IMR-90 (cell line): ENCODE data around the gene RIMOC1. TPM values are rescaled to one million over a fixed set of nuclear protein-coding genes. Genes with fewer than 3 reads are reported as not detected.

Experiments
- ATAC-seq: fragments of 200-7000 bp; cut with Tn5 transposase; 2 replicates; pipeline ENCODE4 v1.9.1; 2020; ENCODE audit warnings: low read depth, mild to moderate bottlenecking, moderate library complexity
- BruUV-seq: library from RNA; stranded (reverse); fragments of 400-500 nt; replicated peaks from 2 replicates; lab custom pipeline; 2021; lab: Mats Ljungman, UMichigan
- CTCF ChIA-PET: fragments of 300-600 bp; formaldehyde crosslinking; extraction: SDS; loops from one replicate; lab custom pipeline; 2021; ENCODE audit warnings: antibody characterized with exemption; lab: Yijun Ruan, JAX
- POLR2A ChIA-PET: fragments of 300-600 bp; sonication (Branson Sonifier 250); formaldehyde crosslinking; loops from one replicate; lab custom pipeline; 2022; ENCODE audit warnings: antibody characterized with exemption; ENCODE audit not compliant: unreplicated experiment; lab: Charles Lee
- DNase-seq: peaks from one replicate; pipeline ENCODE4 v3.0.0; 2013
- H2AFZ ChIP-seq: replicated peaks from 2 replicates; pipeline ENCODE3; 2013; ENCODE audit warnings: low read length, mild to moderate bottlenecking; ENCODE audit not compliant: poor library complexity
- H2AK5ac ChIP-seq: 2 replicates; pipeline ENCODE4 v1.6.1; 2013; ENCODE audit warnings: low read depth, low read length, inconsistent platforms
- H2AK9ac ChIP-seq: replicated peaks from 2 replicates; pipeline ENCODE3; 2013; ENCODE audit warnings: mild to moderate bottlenecking, low read depth, low read length, moderate library complexity; ENCODE audit not compliant: poor library complexity
- H2BK120ac ChIP-seq: 2 replicates; pipeline ENCODE4 v1.6.1; 2013; ENCODE audit warnings: low read depth, low read length, inconsistent platforms
- H2BK15ac ChIP-seq: 3 replicates; pipeline ENCODE4 v1.6.1; 2013; ENCODE audit warnings: low read depth, low read length, inconsistent platforms
- H2BK20ac ChIP-seq: 2 replicates; pipeline ENCODE4 v1.6.1; 2013; ENCODE audit warnings: low read depth, mild to moderate bottlenecking, inconsistent platforms, low read length, moderate library complexity
- H2BK5ac ChIP-seq: 2 replicates; pipeline ENCODE4 v1.6.1; 2013; ENCODE audit warnings: mild to moderate bottlenecking, low read depth, low read length, inconsistent platforms; ENCODE audit not compliant: poor library complexity, severe bottlenecking
- H3K14ac ChIP-seq: replicated peaks from 2 replicates; pipeline ENCODE4 v1.6.1; 2013; ENCODE audit warnings: low read depth, low read length, inconsistent platforms
- H3K18ac ChIP-seq: 2 replicates; pipeline ENCODE4 v1.6.1; 2013; ENCODE audit warnings: low read depth, low read length, control low read depth
- H3K23ac ChIP-seq: 2 replicates; pipeline ENCODE4 v1.6.1; 2013; ENCODE audit warnings: low read depth, low read length, inconsistent platforms
- H3K27ac ChIP-seq: 2 replicates; pipeline ENCODE4 v1.5.1; 2013; ENCODE audit warnings: mild to moderate bottlenecking, control low read depth, low read length; ENCODE audit not compliant: insufficient read depth
- H3K27me3 ChIP-seq: 2 replicates; pipeline ENCODE4 v1.6.1; 2013; ENCODE audit warnings: low read length; ENCODE audit not compliant: control insufficient read depth, insufficient read depth
- H3K36me3 ChIP-seq: 2 replicates; pipeline ENCODE4 v1.6.1; 2013; ENCODE audit warnings: low read length, mixed read lengths; ENCODE audit not compliant: control insufficient read depth, insufficient read depth
- H3K4ac ChIP-seq: 2 replicates; pipeline ENCODE4 v1.6.1; 2013; ENCODE audit warnings: low read depth, low read length, inconsistent platforms
- H3K4me1 ChIP-seq: 2 replicates; pipeline ENCODE4 v1.6.1; 2013; ENCODE audit warnings: low read length, mixed read lengths; ENCODE audit not compliant: control insufficient read depth, insufficient read depth
- H3K4me2 ChIP-seq: 2 replicates; pipeline ENCODE4 v1.6.1; 2013; ENCODE audit warnings: low read depth, mild to moderate bottlenecking, control low read depth, low read length, moderate library complexity
- H3K4me3 ChIP-seq: 2 replicates; pipeline ENCODE4 v1.5.1; 2013; ENCODE audit warnings: low read depth, mild to moderate bottlenecking, control low read depth, low read length, moderate library complexity; ENCODE audit not compliant: insufficient read depth
- H3K56ac ChIP-seq: 2 replicates; pipeline ENCODE4 v1.6.1; 2013; ENCODE audit warnings: low read length, inconsistent platforms; ENCODE audit not compliant: insufficient read depth; ENCODE audit errors: extremely low read depth
- H3K79me1 ChIP-seq, 2 experiments: 2 replicates each; pipeline ENCODE4 v1.6.1; 2013; ENCODE audit warnings: low read length in 2 of 2, inconsistent platforms in 1 of 2, low read depth in 1 of 2
- H3K9ac ChIP-seq: 2 replicates; pipeline ENCODE4 v1.6.1; 2013; ENCODE audit warnings: low read depth, low read length, control low read depth
- H3K9me1 ChIP-seq: 2 replicates; pipeline ENCODE4 v1.6.1; 2013; ENCODE audit warnings: low read length, inconsistent platforms; ENCODE audit not compliant: insufficient read depth
- H3K9me3 ChIP-seq: 2 replicates; pipeline ENCODE4 v1.6.1; 2013; ENCODE audit warnings: low read length; ENCODE audit not compliant: control insufficient read depth, insufficient read depth
- H4K20me1 ChIP-seq: 2 replicates; pipeline ENCODE4 v1.6.1; 2013; ENCODE audit warnings: low read length, inconsistent platforms; ENCODE audit not compliant: insufficient read depth
- H4K5ac ChIP-seq: 2 replicates; pipeline ENCODE4 v1.6.1; 2013; ENCODE audit warnings: mild to moderate bottlenecking, low read depth, low read length, control low read depth
- H4K8ac ChIP-seq, 2 experiments: 2 replicates each; pipeline ENCODE4 v1.6.1; 2013; ENCODE audit warnings: low read depth in 2 of 2, low read length in 2 of 2, control low read depth in 1 of 2, inconsistent platforms in 1 of 2
- H4K91ac ChIP-seq: 2 replicates; pipeline ENCODE4 v1.6.1; 2013; ENCODE audit warnings: low read depth, low read length, inconsistent platforms; ENCODE audit not compliant: insufficient read depth
- CEBPB ChIP-seq: IDR thresholded peaks from 2 replicates; pipeline ENCODE4 v1.6.1; 2012; ENCODE audit warnings: low read depth, low read length, improper control_type of control experiment
- CHD1 ChIP-seq: IDR thresholded peaks from 2 replicates; pipeline ENCODE4 v1.6.1; 2012; ENCODE audit warnings: low read depth, low read length, improper control_type of control experiment
- FOS ChIP-seq: fragments of 150-350 bp; IDR thresholded peaks from 2 replicates; pipeline ENCODE4 v1.6.1; 2016; ENCODE audit warnings: low read depth, low read length
- MAFK ChIP-seq: IDR thresholded peaks from 2 replicates; pipeline ENCODE4 v1.6.1; 2012; ENCODE audit warnings: low read depth, low read length, improper control_type of control experiment
- POLR2A ChIP-seq: IDR thresholded peaks from 2 replicates; pipeline ENCODE4 v1.6.1; 2012; ENCODE audit warnings: mild to moderate bottlenecking, low read depth, low read length
- RAD21 ChIP-seq: IDR thresholded peaks from 2 replicates; pipeline ENCODE4 v1.6.1; 2012; ENCODE audit warnings: low read length, improper control_type of control experiment
- RCOR1 ChIP-seq: IDR thresholded peaks from 2 replicates; pipeline ENCODE4 v1.6.1; 2012; ENCODE audit warnings: mild to moderate bottlenecking, low read length, improper control_type of control experiment; ENCODE audit not compliant: insufficient replicate concordance
- SMC3 ChIP-seq: fragments of 150-350 bp; IDR thresholded peaks from 2 replicates; pipeline ENCODE4 v1.6.1; 2016; ENCODE audit warnings: low read depth, mild to moderate bottlenecking, antibody characterized with exemption, low read length, moderate library complexity
- WGBS, 2 experiments: methylation state at CpG; one replicate each; pipeline versions ENCODE4 v1.1.5 to v1.1.7; 2013; ENCODE audit warnings: missing lambda C conversion rate in 2 of 2; ENCODE audit not compliant: insufficient read length in 1 of 2; ENCODE audit errors: extremely low coverage in 2 of 2; 5-methylcytosine and 5-hydroxymethylcytosine counted together
- dilution Hi-C: fragments of 300-500 bp; cut with HindIII; formaldehyde crosslinking; loops from one replicate; pipeline ENCODE4 v1.14.3; 2018; ENCODE audit warnings: low sequenced_read_pairs; ENCODE audit not compliant: unreplicated experiment
- in situ Hi-C: fragments of 300-500 bp; cut with MboI; formaldehyde crosslinking; loops from 3 replicates; pipeline ENCODE4 v1.14.3; 2019; ENCODE audit warnings: low sequenced_read_pairs, inconsistent platforms, mixed read lengths
- intact Hi-C: fragments of 100-400 bp; cut with micrococcal nuclease; formaldehyde crosslinking; loops from 2 replicates; pipeline ENCODE4 v1.10.0; 2022
- polyA plus RNA-seq, 3 experiments: library from polyadenylated mRNA; depleted of rRNA; stranded (reverse); fragments of >200 nt; gene quantifications; 2 replicates each; pipeline ENCODE4 v1.2.3, GENCODE V29; 2012; ENCODE audit warnings: low replicate concordance in 1 of 3
- total RNA-seq: library from RNA; depleted of rRNA; stranded (reverse); fragments of >200 nt; gene quantifications from 2 replicates; pipeline ENCODE4 v1.2.3, GENCODE V29; 2012
- TF ChIP-seq, protein P1 (sequence below): conservative IDR thresholded peaks from 2 replicates; pipeline ENCODE4 v1.5.1; 2012; ENCODE audit warnings: mild to moderate bottlenecking, low read depth, low read length, improper control_type of control experiment
- TF ChIP-seq, protein P2 (sequence below): fragments of 150-350 bp; IDR thresholded peaks from 2 replicates; pipeline ENCODE4 v1.6.1; 2016; ENCODE audit warnings: low read depth, mild to moderate bottlenecking, low read length, moderate library complexity, borderline replicate concordance

RIMOC1 gene
- total and polyA plus RNA-seq, 2 of the 4 experiments (the other 2 are of a cell fraction), result 4.1 to 9.0 TPM

DNA sequence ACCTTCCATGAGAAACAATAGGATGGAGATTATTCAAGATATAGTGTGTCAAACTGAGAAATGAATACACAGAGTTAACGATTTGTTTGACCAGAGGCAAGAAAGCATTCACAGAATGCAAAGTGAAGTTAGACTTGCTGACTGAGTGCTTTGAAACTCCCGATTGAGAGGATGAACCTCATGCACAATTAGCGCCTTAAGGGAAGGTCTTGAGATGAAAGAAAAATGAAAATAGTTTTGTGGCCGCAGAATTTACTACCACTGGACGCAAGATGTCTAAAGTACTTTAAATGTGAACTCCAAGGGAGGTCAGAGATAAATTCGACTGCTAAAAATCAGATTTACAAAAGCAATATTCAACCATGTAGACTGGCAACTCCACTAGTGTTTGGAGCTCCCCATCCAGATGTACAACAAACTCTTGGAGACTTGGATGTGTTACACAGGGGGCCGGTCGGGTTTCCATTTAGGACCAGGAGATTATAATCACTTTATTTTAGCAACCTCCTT, 707 bp upstream of the RIMOC1 start:
- Histone ChIP-seq H2BK20ac (no peak overlapping the region), H3K4me2 (peak overlapping the region; percentile 74), H2BK120ac (no peak overlapping the region), H3K18ac (no peak overlapping the region), H4K5ac (no peak overlapping the region; the same call in 1 of the 2 replicates), H2AK9ac (peak overlapping the region; percentile 89), H4K20me1 (no peaks in the 10 kb centered on the region; the same call in 1 of the 2 replicates), H2BK15ac (no peak overlapping the region), H3K79me1 (peaks cover 11 to 19% of the 10 kb centered on the region in 2 experiments; a peak in 2 of 4 replicates), H3K4me3 (peak overlapping the region; percentile 55), H3K36me3 (peaks cover 1% of the 10 kb centered on the region; the same call in 1 of the 2 replicates), H3K9me1 (no peaks in the 10 kb centered on the region; the same call in 1 of the 2 replicates), H3K23ac (no peak overlapping the region), H3K56ac (no peak overlapping the region), H2AFZ (peak overlapping the region; percentile 95), H4K8ac (peak overlapping the region; percentile 25 to 55; a peak in 3 of 4 replicates), H3K4me1 (no peaks in the 10 kb centered on the region; the same call in 1 of the 2 replicates), H2AK5ac (no peak overlapping the region), H3K4ac (peak overlapping the region; percentile 42; the same call in 1 of the 2 replicates), H3K9ac (peak overlapping the region; percentile 56), H3K9me3 (no peaks in the 10 kb centered on the region), H3K14ac (no peak overlapping the region; the same call in 1 of the 2 replicates), H2BK5ac (peak overlapping the region; percentile 1), H3K27me3 (no peaks in the 10 kb centered on the region), H3K27ac (peak overlapping the region; percentile 19), H4K91ac (no peak overlapping the region)
- TF ChIP-seq MAFK (no peak), CHD1 (no peak), FOS (no peak), RAD21 (no peak), RCOR1 (no peak), CEBPB (no peak), POLR2A (no peak), SMC3 (no peak)
- TF ChIP-seq, protein P1, sequence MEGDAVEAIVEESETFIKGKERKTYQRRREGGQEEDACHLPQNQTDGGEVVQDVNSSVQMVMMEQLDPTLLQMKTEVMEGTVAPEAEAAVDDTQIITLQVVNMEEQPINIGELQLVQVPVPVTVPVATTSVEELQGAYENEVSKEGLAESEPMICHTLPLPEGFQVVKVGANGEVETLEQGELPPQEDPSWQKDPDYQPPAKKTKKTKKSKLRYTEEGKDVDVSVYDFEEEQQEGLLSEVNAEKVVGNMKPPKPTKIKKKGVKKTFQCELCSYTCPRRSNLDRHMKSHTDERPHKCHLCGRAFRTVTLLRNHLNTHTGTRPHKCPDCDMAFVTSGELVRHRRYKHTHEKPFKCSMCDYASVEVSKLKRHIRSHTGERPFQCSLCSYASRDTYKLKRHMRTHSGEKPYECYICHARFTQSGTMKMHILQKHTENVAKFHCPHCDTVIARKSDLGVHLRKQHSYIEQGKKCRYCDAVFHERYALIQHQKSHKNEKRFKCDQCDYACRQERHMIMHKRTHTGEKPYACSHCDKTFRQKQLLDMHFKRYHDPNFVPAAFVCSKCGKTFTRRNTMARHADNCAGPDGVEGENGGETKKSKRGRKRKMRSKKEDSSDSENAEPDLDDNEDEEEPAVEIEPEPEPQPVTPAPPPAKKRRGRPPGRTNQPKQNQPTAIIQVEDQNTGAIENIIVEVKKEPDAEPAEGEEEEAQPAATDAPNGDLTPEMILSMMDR, result no peak
- TF ChIP-seq, protein P2, sequence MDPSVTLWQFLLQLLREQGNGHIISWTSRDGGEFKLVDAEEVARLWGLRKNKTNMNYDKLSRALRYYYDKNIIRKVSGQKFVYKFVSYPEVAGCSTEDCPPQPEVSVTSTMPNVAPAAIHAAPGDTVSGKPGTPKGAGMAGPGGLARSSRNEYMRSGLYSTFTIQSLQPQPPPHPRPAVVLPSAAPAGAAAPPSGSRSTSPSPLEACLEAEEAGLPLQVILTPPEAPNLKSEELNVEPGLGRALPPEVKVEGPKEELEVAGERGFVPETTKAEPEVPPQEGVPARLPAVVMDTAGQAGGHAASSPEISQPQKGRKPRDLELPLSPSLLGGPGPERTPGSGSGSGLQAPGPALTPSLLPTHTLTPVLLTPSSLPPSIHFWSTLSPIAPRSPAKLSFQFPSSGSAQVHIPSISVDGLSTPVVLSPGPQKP, result no peak
- no peak for ATAC-seq
- WGBS, 2 experiments, result 100% methylated on average over 1 of the region's 8 CpGs; no CpG with 5 or more reads in 1 of the 2 experiments
- in situ Hi-C loops, result no loop called here
- POLR2A ChIA-PET, result interaction anchor here (0.5 to 0.7 kb wide), 2 partner anchors 23 to 25 kb away, joined by 3 to 4 read pairs; no protein-coding TSS in a partner anchor
- DNase-seq, result no peak
- CTCF ChIA-PET, result interaction anchor here (0.8 kb wide), 1 partner anchor 25 kb away, joined by 3 read pairs; no protein-coding TSS in a partner anchor
- intact Hi-C loops, result loop anchor here (5.0 kb wide), 1 partner anchor 1139 kb away; the partner anchor contains the start of gene ANXA2R
- BruUV-seq, result no TSS peak
- dilution Hi-C loops, result no loop called here
